HEK293 (cell line): ENCODE measurements around the gene IZUMO1.

Experiments
- CTCF ChIA-PET: fragments of 350-600 bp; formaldehyde crosslinking; extraction: SDS; loops from one replicate; lab custom pipeline; 2021; ENCODE audit warnings: antibody characterized with exemption; lab: Yijun Ruan, JAX
- POLR2A ChIA-PET: fragments of 300-600 bp; formaldehyde crosslinking; extraction: SDS; loops from one replicate; lab custom pipeline; 2020; ENCODE audit warnings: antibody characterized with exemption, inconsistent platforms; lab: Yijun Ruan, JAX
- H3K27ac ChIP-seq: fragments of 200-500 bp; sonication (Bioruptor generic); 2 replicates; pipeline ENCODE4 v1.5.1; 2014; ENCODE audit warnings: low read depth, low read length, control low read depth, inconsistent platforms; ENCODE audit errors: extremely low read depth
- H3K36me3 ChIP-seq, 2 experiments: fragments of 200-500 bp in 1 of 2; sonication (Bioruptor generic) in 1 of 2; 1 replicate in 1 of 2; 2 replicates in 1 of 2; pipeline ENCODE4 v1.5.1; 2014 to 2017; ENCODE audit warnings: inconsistent platforms in 2 of 2, low read length in 2 of 2; ENCODE audit not compliant: control insufficient read depth in 2 of 2, insufficient read depth in 1 of 2
- H3K4me1 ChIP-seq: fragments of 200-500 bp; sonication (Bioruptor generic); 2 replicates; pipeline ENCODE4 v1.5.1; 2014; ENCODE audit warnings: mild to moderate bottlenecking, low read length, inconsistent platforms; ENCODE audit not compliant: control insufficient read depth, insufficient read depth
- H3K4me3 ChIP-seq: 2 replicates; pipeline ENCODE4 v1.5.1; 2011; ENCODE audit warnings: low read depth, mild to moderate bottlenecking, control low read depth, low read length, moderate library complexity
- H3K9me3 ChIP-seq: fragments of 200-500 bp; sonication (Bioruptor generic); 2 replicates; pipeline ENCODE4 v1.5.1; 2014; ENCODE audit warnings: low read depth, low read length, inconsistent platforms; ENCODE audit not compliant: control insufficient read depth, insufficient read depth
- BCL11A ChIP-seq: fragments of 450-650 bp; formaldehyde crosslinking; IDR thresholded peaks from 2 replicates; pipeline ENCODE4 v1.5.1; 2016; ENCODE audit warnings: low read depth, missing biosample characterization, missing genetic modification characterization
- GLIS2 ChIP-seq: fragments of 450-650 bp; formaldehyde crosslinking; IDR thresholded peaks from 2 replicates; pipeline ENCODE4 v1.5.1; 2016; ENCODE audit warnings: missing biosample characterization, missing genetic modification characterization
- KLF1 ChIP-seq: fragments of 450-650 bp; formaldehyde crosslinking; IDR thresholded peaks from 2 replicates; pipeline ENCODE4 v1.5.1; 2016; ENCODE audit warnings: missing biosample characterization, missing genetic modification characterization
- KLF16 ChIP-seq: fragments of 450-650 bp; formaldehyde crosslinking; IDR thresholded peaks from 2 replicates; pipeline ENCODE4 v1.5.1; 2017; ENCODE audit warnings: missing biosample characterization, missing genetic modification characterization
- KLF7 ChIP-seq: fragments of 450-650 bp; formaldehyde crosslinking; IDR thresholded peaks from 2 replicates; pipeline ENCODE4 v1.5.1; 2016; ENCODE audit warnings: missing biosample characterization, missing genetic modification characterization, borderline replicate concordance
- KLF8 ChIP-seq: fragments of 450-650 bp; formaldehyde crosslinking; IDR thresholded peaks from 2 replicates; pipeline ENCODE4 v1.5.1; 2016; ENCODE audit warnings: missing biosample characterization, missing genetic modification characterization
- OSR2 ChIP-seq: fragments of 450-650 bp; formaldehyde crosslinking; IDR thresholded peaks from 2 replicates; pipeline ENCODE4 v1.5.1; 2016; ENCODE audit warnings: missing biosample characterization, missing genetic modification characterization
- SP2 ChIP-seq: fragments of 450-650 bp; formaldehyde crosslinking; IDR thresholded peaks from 2 replicates; pipeline ENCODE4 v1.5.1; 2016; ENCODE audit warnings: missing biosample characterization, missing genetic modification characterization
- SP3 ChIP-seq: fragments of 450-650 bp; formaldehyde crosslinking; IDR thresholded peaks from 2 replicates; pipeline ENCODE4 v1.5.1; 2016; ENCODE audit warnings: missing biosample characterization, missing genetic modification characterization
- SP7 ChIP-seq: fragments of 450-650 bp; formaldehyde crosslinking; IDR thresholded peaks from 2 replicates; pipeline ENCODE4 v1.5.1; 2016; ENCODE audit warnings: missing biosample characterization, missing genetic modification characterization
- ZBTB17 ChIP-seq: fragments of 450-650 bp; formaldehyde crosslinking; IDR thresholded peaks from 2 replicates; pipeline ENCODE4 v1.5.1; 2016; ENCODE audit warnings: missing biosample characterization, missing genetic modification characterization
- ZEB2 ChIP-seq: fragments of 450-650 bp; formaldehyde crosslinking; IDR thresholded peaks from 2 replicates; pipeline ENCODE4 v1.5.1; 2016; ENCODE audit warnings: missing biosample characterization, missing genetic modification characterization
- ZFP69B ChIP-seq: fragments of 450-650 bp; formaldehyde crosslinking; IDR thresholded peaks from 2 replicates; pipeline ENCODE4 v1.5.1; 2016; ENCODE audit warnings: missing biosample characterization, missing genetic modification characterization
- ZNF140 ChIP-seq: fragments of 450-650 bp; formaldehyde crosslinking; IDR thresholded peaks from 2 replicates; pipeline ENCODE4 v1.5.1; 2016; ENCODE audit warnings: missing biosample characterization, missing genetic modification characterization
- ZNF223 ChIP-seq: fragments of 450-650 bp; formaldehyde crosslinking; IDR thresholded peaks from 2 replicates; pipeline ENCODE4 v1.5.1; 2016; ENCODE audit warnings: missing biosample characterization, missing genetic modification characterization
- ZNF302 ChIP-seq: fragments of 450-650 bp; formaldehyde crosslinking; IDR thresholded peaks from 2 replicates; pipeline ENCODE4 v1.5.1; 2016; ENCODE audit warnings: missing biosample characterization, missing genetic modification characterization, low read depth
- ZNF335 ChIP-seq: fragments of 450-650 bp; formaldehyde crosslinking; conservative IDR thresholded peaks from 2 replicates; pipeline ENCODE4 v1.5.1; 2016; ENCODE audit warnings: missing biosample characterization, missing genetic modification characterization
- ZNF366 ChIP-seq: fragments of 450-650 bp; formaldehyde crosslinking; conservative IDR thresholded peaks from 2 replicates; pipeline ENCODE4 v1.5.1; 2016; ENCODE audit warnings: missing biosample characterization, missing genetic modification characterization
- ZNF501 ChIP-seq: fragments of 450-650 bp; formaldehyde crosslinking; IDR thresholded peaks from 2 replicates; pipeline ENCODE4 v1.5.1; 2016; ENCODE audit warnings: missing biosample characterization, missing genetic modification characterization
- ZNF549 ChIP-seq: fragments of 450-650 bp; IDR thresholded peaks from 2 replicates; pipeline ENCODE4 v1.5.1; 2018; ENCODE audit warnings: missing biosample characterization, missing genetic modification characterization, mild to moderate bottlenecking, inconsistent platforms, moderate library complexity
- ZNF560 ChIP-seq: fragments of 450-650 bp; formaldehyde crosslinking; IDR thresholded peaks from 2 replicates; pipeline ENCODE4 v1.5.1; 2017; ENCODE audit warnings: missing biosample characterization, missing genetic modification characterization, borderline replicate concordance
- ZNF561 ChIP-seq: fragments of 450-650 bp; IDR thresholded peaks from 2 replicates; pipeline ENCODE4 v1.5.1; 2018; ENCODE audit warnings: missing biosample characterization, missing genetic modification characterization, borderline replicate concordance
- ZNF623 ChIP-seq: fragments of 450-650 bp; formaldehyde crosslinking; IDR thresholded peaks from 2 replicates; pipeline ENCODE4 v1.5.1; 2016; ENCODE audit warnings: missing biosample characterization, missing genetic modification characterization
- ZNF76 ChIP-seq: fragments of 450-650 bp; formaldehyde crosslinking; IDR thresholded peaks from 2 replicates; pipeline ENCODE4; 2016; ENCODE audit warnings: low read depth, missing biosample characterization, missing genetic modification characterization, borderline replicate concordance
- ZSCAN16 ChIP-seq: fragments of 450-650 bp; formaldehyde crosslinking; IDR thresholded peaks from 2 replicates; pipeline ENCODE4 v1.5.1; 2016; ENCODE audit warnings: missing biosample characterization, missing genetic modification characterization
- ZXDB ChIP-seq: fragments of 450-650 bp; formaldehyde crosslinking; IDR thresholded peaks from 2 replicates; pipeline ENCODE4 v1.5.1; 2016; ENCODE audit warnings: missing biosample characterization, missing genetic modification characterization
- TF ChIP-seq, protein P1 (sequence below): fragments of 450-650 bp; formaldehyde crosslinking; IDR thresholded peaks from 2 replicates; pipeline ENCODE4 v1.5.1; 2017; ENCODE audit warnings: missing biosample characterization, missing genetic modification characterization
- TF ChIP-seq, protein P2 (sequence below): fragments of 450-650 bp; formaldehyde crosslinking; IDR thresholded peaks from 2 replicates; pipeline ENCODE4 v1.5.1; 2017; ENCODE audit warnings: missing biosample characterization, mild to moderate bottlenecking, missing genetic modification characterization, moderate library complexity
- TF ChIP-seq, protein P3 (sequence below): fragments of 450-650 bp; formaldehyde crosslinking; IDR thresholded peaks from 2 replicates; pipeline ENCODE4 v1.5.1; 2016; ENCODE audit warnings: missing biosample characterization, missing genetic modification characterization
- TF ChIP-seq, protein P4 (sequence below): fragments of 450-650 bp; formaldehyde crosslinking; IDR thresholded peaks from 2 replicates; pipeline ENCODE4 v1.5.1; 2016; ENCODE audit warnings: missing biosample characterization, missing genetic modification characterization

Gene IZUMO1

DNA sequence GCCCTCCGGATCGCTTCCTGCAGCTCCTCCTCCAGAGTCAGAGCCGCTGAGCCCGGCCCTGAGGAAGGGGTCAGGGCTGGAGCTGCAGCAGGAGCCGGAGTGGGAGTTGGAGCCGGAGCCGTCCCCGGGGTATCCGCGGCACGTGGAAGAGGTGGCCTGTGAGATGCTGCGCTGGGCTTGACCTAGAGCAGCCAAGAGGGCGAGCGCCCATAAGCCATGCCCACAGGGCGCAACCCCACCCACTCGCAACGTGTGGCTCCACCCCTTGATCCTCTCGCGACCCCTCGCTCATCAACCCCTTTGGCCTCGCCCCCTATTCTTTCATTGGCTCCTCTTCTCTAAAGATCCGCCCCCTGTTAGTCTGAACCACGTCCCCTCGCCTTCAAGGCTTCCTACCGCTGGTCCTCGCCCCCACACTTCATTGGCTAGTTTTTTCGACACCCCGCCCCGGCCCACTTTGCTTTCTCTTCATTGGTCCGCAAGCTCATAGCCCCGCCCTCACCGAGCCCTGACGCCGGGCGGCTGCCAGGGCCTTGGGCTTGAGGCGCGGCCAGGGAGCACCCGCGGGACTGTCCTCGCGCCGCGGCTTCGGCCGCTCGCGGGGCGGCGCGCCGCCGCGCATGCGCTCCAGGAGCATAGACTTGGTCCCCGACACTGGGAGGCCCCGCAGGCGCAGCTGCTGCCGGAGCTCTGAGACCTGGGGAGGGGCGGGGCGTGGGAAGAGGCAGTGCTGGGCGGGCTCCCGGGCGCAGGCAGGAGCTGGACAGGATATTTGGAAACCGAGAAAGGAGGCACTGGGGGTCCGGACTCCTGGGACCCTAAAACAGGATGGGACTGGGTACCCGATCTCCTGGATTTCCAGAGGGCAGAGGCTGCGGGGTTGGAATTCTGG, 32.6 kb downstream of the IZUMO1 start (continued):
- TF ChIP-seq KLF16 (tag by site-specific recombination): peak; percentile 90
- peak; percentile 78 for TF ChIP-seq KLF1 (tag by site-specific recombination)
- no peak for TF ChIP-seq ZNF76 (tag by site-specific recombination)
- peak; percentile 61; the same call in 1 of the 2 replicates for TF ChIP-seq ZEB2 (tag by site-specific recombination)
- TF ChIP-seq BCL11A: 0 out of 2 replicates have a peak, but pooled peaks have one; percentile 13
- peak; percentile 51; the same call in 1 of the 2 replicates for TF ChIP-seq ZNF561 (tag by site-specific recombination)
- peak; percentile 55 for TF ChIP-seq ZNF335 (tag by site-specific recombination)
- peak; percentile 46; the same call in 1 of the 2 replicates for TF ChIP-seq SP7 (tag by site-specific recombination)
- peak; percentile 74 for TF ChIP-seq ZBTB17
- peak; percentile 41; the same call in 1 of the 2 replicates for TF ChIP-seq KLF7 (tag by site-specific recombination)
- TF ChIP-seq GLIS2 (tag by site-specific recombination): 0 out of 2 replicates have a peak, but pooled peaks have one; percentile 21
- TF ChIP-seq KLF8 (tag by site-specific recombination): peak; percentile 91
- no peak for TF ChIP-seq ZNF302 (tag by site-specific recombination)
- no peak for TF ChIP-seq ZNF623
- TF ChIP-seq SP3 (tag by site-specific recombination): peak; percentile 98

DNA sequence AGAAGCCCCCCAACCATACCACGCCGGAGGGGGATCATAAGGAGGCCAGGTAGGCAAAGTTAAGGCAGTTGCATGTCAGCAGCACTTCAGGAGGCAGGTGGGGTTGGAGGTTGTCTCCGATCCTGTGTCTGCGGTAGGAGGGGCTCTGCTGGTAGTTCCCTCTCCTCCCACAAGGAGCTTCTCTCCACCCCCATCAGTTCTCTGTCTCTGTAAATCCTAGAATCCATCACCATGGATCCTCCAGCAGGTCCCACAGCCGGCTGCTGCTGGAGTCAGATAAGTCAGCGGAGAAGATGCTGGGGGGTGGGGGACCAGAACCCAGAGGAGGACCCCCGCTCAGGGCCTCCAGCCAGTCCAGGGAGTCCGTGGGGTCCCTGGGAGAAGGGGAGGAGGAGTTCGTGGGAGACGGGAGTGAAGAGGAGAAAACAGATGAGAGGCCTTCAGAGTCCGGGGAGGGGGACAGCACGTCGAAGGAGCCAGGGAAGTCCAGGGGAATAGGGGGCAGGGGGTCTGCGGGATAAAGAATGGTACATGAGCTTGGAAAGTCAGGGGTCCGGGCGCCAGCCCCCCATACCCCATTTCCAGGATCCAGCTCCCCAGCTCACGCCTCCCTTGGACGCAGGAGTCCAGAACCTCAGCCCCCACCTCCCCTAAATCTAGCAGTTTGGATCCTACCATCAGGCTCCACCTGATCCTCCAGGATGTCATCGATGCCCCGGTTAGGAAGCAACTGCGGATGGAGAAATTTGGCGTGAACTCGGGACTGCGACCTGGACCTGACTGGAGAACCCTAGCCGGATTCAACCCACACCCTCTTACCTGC, 33.5 kb downstream of the IZUMO1 start:
- POLR2A ChIA-PET: interaction anchor here (0.6 to 2.4 kb wide), 8 partner anchors 8 to 135 kb away, joined by 3 to 15 read pairs (median 5); partner anchors contain the start of genes CA11, RPL18 and SPHK2
- Histone ChIP-seq H3K9me3 (no peaks in the 10 kb centered on the region), H3K4me1 (peaks cover 13% of the 10 kb centered on the region), H3K27ac (peak overlapping the region; percentile 38; the same call in 1 of the 2 replicates), H3K36me3 (no peaks in the 10 kb centered on the region; a peak in 1 of 3 replicates), H3K4me3 (peak overlapping the region; percentile 67)
- CTCF ChIA-PET: interaction anchor here (0.7 to 3.8 kb wide), 10 partner anchors 11 to 129 kb away, joined by 3 to 35 read pairs (median 4); partner anchors contain the start of gene CA11
- TF ChIP-seq, protein P1, sequence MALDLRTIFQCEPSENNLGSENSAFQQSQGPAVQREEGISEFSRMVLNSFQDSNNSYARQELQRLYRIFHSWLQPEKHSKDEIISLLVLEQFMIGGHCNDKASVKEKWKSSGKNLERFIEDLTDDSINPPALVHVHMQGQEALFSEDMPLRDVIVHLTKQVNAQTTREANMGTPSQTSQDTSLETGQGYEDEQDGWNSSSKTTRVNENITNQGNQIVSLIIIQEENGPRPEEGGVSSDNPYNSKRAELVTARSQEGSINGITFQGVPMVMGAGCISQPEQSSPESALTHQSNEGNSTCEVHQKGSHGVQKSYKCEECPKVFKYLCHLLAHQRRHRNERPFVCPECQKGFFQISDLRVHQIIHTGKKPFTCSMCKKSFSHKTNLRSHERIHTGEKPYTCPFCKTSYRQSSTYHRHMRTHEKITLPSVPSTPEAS (tag by site-specific recombination): no peak
- no peak for TF ChIP-seq ZNF366 (tag by site-specific recombination)
- TF ChIP-seq OSR2: no peak
- no peak for TF ChIP-seq ZXDB
- TF ChIP-seq SP2 (tag by site-specific recombination): no peak
- TF ChIP-seq, protein P2, sequence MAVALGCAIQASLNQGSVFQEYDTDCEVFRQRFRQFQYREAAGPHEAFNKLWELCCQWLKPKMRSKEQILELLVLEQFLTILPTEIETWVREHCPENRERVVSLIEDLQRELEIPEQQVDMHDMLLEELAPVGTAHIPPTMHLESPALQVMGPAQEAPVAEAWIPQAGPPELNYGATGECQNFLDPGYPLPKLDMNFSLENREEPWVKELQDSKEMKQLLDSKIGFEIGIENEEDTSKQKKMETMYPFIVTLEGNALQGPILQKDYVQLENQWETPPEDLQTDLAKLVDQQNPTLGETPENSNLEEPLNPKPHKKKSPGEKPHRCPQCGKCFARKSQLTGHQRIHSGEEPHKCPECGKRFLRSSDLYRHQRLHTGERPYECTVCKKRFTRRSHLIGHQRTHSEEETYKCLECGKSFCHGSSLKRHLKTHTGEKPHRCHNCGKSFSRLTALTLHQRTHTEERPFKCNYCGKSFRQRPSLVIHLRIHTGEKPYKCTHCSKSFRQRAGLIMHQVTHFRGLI: no peak
- TF ChIP-seq ZNF560: no peak
- TF ChIP-seq ZNF501 (tag by site-specific recombination): 0 out of 2 replicates have a peak, but pooled peaks have one; percentile 41
- TF ChIP-seq, protein P3, sequence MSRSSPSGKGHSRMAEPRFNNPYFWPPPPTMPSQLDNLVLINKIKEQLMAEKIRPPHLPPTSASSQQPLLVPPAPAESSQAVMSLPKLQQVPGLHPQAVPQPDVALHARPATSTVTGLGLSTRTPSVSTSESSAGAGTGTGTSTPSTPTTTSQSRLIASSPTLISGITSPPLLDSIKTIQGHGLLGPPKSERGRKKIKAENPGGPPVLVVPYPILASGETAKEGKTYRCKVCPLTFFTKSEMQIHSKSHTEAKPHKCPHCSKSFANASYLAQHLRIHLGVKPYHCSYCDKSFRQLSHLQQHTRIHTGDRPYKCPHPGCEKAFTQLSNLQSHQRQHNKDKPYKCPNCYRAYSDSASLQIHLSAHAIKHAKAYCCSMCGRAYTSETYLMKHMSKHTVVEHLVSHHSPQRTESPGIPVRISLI (tag by site-specific recombination): no peak
- no peak for TF ChIP-seq ZNF335 (tag by site-specific recombination)
- no peak for TF ChIP-seq ZNF549 (tag by site-specific recombination)
- TF ChIP-seq, protein P4, sequence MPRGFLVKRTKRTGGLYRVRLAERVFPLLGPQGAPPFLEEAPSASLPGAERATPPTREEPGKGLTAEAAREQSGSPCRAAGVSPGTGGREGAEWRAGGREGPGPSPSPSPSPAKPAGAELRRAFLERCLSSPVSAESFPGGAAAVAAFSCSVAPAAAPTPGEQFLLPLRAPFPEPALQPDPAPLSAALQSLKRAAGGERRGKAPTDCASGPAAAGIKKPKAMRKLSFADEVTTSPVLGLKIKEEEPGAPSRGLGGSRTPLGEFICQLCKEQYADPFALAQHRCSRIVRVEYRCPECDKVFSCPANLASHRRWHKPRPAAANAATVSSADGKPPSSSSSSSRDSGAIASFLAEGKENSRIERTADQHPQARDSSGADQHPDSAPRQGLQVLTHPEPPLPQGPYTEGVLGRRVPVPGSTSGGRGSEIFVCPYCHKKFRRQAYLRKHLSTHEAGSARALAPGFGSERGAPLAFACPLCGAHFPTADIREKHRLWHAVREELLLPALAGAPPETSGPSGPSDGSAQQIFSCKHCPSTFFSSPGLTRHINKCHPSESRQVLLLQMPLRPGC (tag by site-specific recombination): no peak
- TF ChIP-seq ZNF140 (tag by site-specific recombination): no peak
- TF ChIP-seq KLF7 (tag by site-specific recombination): no peak
- no peak for TF ChIP-seq ZSCAN16 (tag by site-specific recombination)
- no peak for TF ChIP-seq ZFP69B (tag by site-specific recombination)
- TF ChIP-seq ZNF223 (tag by site-specific recombination): no peak
